HL-60 (cell line): ENCODE results near the gene STRA6.

Experiments
- CTCF ChIP-seq: IDR thresholded peaks from one replicate; pipeline ENCODE4 v1.5.1; 2011; ENCODE audit warnings: low read length, control low read depth, inconsistent platforms; ENCODE audit not compliant: insufficient read depth
- POLR2AphosphoS5 ChIP-seq: IDR thresholded peaks from 2 replicates; pipeline ENCODE4 v1.6.1; 2012; ENCODE audit warnings: low read depth
- REST ChIP-seq: IDR thresholded peaks from 2 replicates; pipeline ENCODE4 v1.6.1; 2012; ENCODE audit warnings: low read depth; ENCODE audit not compliant: insufficient replicate concordance

- TF ChIP-seq CTCF, result no peak
- no peak for TF ChIP-seq POLR2AphosphoS5
- no peak for TF ChIP-seq REST
Measured at GRCh38 chr15:74136814-74137536, 65.6 kb downstream of the STRA6 start.
